SK-N-SH treated with all-trans-retinoic acid at 6 μM for 48 hours (cell line): ENCODE measurements around the gene LEUTX.

Source experiments
- ATAC-seq: fragments of 200-7000 bp; cut with Tn5 transposase; 3 replicates; pipeline ENCODE4 v1.9.1; 2020; ENCODE audit warnings: mild to moderate bottlenecking, moderate library complexity
- ARNTL ChIP-seq: fragments of 450-650 bp; formaldehyde crosslinking; IDR thresholded peaks from 2 replicates; pipeline ENCODE4 v1.5.0; 2020; ENCODE audit warnings: low read depth, mild to moderate bottlenecking, moderate library complexity, borderline replicate concordance
- CSDC2 ChIP-seq: fragments of 250-450 bp; sonication (Bioruptor Pico); IDR thresholded peaks from 2 replicates; pipeline ENCODE4 v1.5.0; 2020; ENCODE audit warnings: mild to moderate bottlenecking, moderate library complexity
- ESRRG ChIP-seq: fragments of 250-450 bp; sonication (Bioruptor Pico); IDR thresholded peaks from 2 replicates; pipeline ENCODE4 v1.6.1; 2021; ENCODE audit warnings: mild to moderate bottlenecking
- GLIS3 ChIP-seq: fragments of 250-450 bp; sonication (Bioruptor Pico); IDR thresholded peaks from 2 replicates; pipeline ENCODE4 v1.5.0; 2020; ENCODE audit warnings: mild to moderate bottlenecking, moderate library complexity
- ISL1 ChIP-seq: fragments of 250-450 bp; sonication (Bioruptor Pico); IDR thresholded peaks from 2 replicates; pipeline ENCODE4 v2.1.2; 2022; ENCODE audit warnings: mild to moderate bottlenecking, moderate library complexity
- RARB ChIP-seq: fragments of 250-450 bp; sonication (Bioruptor Pico); IDR thresholded peaks from 2 replicates; pipeline ENCODE4 v1.8.0; 2021; ENCODE audit warnings: mild to moderate bottlenecking, moderate library complexity
- SNAI2 ChIP-seq: fragments of 250-450 bp; sonication (Bioruptor Pico); IDR thresholded peaks from 2 replicates; pipeline ENCODE4 v1.5.0; 2020; ENCODE audit warnings: mild to moderate bottlenecking, moderate library complexity
- TCF4 ChIP-seq: fragments of 250-450 bp; sonication (Bioruptor Pico); IDR thresholded peaks from 2 replicates; pipeline ENCODE4 v1.8.0; 2021; ENCODE audit warnings: mild to moderate bottlenecking, moderate library complexity, borderline replicate concordance
- ZC3H10 ChIP-seq: fragments of 250-450 bp; sonication (Bioruptor Pico); IDR thresholded peaks from 2 replicates; pipeline ENCODE4 v1.5.1; 2021; ENCODE audit warnings: mild to moderate bottlenecking, moderate library complexity
- ZFP3 ChIP-seq: fragments of 250-450 bp; sonication (Bioruptor Pico); IDR thresholded peaks from 2 replicates; pipeline ENCODE4 v1.5.0; 2020; ENCODE audit warnings: mild to moderate bottlenecking, moderate library complexity
- ZNF70 ChIP-seq: fragments of 450-650 bp; formaldehyde crosslinking; IDR thresholded peaks from 2 replicates; pipeline ENCODE4 v1.5.0; 2020; ENCODE audit warnings: mild to moderate bottlenecking, moderate library complexity
- TF ChIP-seq, protein P1 (sequence below): fragments of 250-450 bp; sonication (Bioruptor Pico); IDR thresholded peaks from 2 replicates; pipeline ENCODE4 v1.8.0; 2020; ENCODE audit warnings: mild to moderate bottlenecking, moderate library complexity, borderline replicate concordance
- TF ChIP-seq, protein P2 (sequence below): fragments of 250-450 bp; sonication (Bioruptor Pico); IDR thresholded peaks from 2 replicates; pipeline ENCODE4 v1.5.0; 2020; ENCODE audit warnings: mild to moderate bottlenecking, moderate library complexity
- TF ChIP-seq, protein P3 (sequence below): fragments of 250-450 bp; sonication (Bioruptor Pico); IDR thresholded peaks from 2 replicates; pipeline ENCODE4 v1.5.1; 2020; ENCODE audit warnings: low read depth, mild to moderate bottlenecking, moderate library complexity
- TF ChIP-seq, protein P4 (sequence below): fragments of 250-450 bp; sonication (Bioruptor Pico); IDR thresholded peaks from 2 replicates; pipeline ENCODE4 v1.8.0; 2021; ENCODE audit warnings: low read depth, mild to moderate bottlenecking, moderate library complexity, borderline replicate concordance

Gene LEUTX

DNA sequence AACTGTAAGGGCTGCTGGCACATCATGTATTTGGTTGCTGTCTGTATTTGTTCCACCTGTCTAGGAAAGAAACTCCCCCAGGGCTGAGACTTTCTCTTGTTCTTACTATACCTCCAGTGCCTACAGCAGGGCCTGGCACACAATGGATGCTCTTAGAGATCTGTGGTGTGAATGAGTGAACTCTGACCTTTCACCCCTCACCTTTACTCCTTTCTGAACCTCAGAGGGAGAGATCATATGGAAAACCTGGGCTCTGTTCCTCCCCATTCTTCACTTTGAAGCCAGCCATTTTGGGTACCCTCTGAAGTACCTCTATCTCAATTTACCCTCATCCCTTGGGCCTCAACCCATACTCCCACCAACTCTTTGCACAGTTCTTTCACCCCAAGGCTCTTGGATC lies 52.2 kb downstream of the LEUTX start:
- ATAC-seq, result no peak
- no peak for TF ChIP-seq ZC3H10 (CRISPR knock-in tag)
- no peak for TF ChIP-seq CSDC2

DNA sequence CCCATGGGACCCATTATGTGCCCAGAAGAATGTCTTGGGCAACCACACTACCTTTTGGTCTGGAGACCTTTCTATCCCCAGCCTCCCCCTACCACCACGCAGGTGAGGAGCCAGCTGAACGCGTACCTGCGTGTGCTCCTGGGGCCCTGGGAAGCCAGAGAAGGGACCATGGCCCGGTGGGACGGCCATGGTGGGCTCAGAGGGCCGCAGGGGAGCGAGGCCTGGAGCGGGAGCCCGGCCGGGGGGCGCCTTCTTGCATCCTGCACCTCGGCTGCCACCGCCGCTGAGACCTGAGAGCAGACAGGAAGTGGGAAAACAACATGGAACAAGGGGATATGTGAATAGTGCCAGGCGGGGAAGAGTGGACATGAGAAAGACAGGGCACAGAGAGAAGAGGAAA lies 53.0 kb downstream of the LEUTX start:
- no peak for ATAC-seq
- no peak for TF ChIP-seq ISL1 (CRISPR knock-in tag)
- TF ChIP-seq TCF4 (CRISPR knock-in tag), result no peak

DNA sequence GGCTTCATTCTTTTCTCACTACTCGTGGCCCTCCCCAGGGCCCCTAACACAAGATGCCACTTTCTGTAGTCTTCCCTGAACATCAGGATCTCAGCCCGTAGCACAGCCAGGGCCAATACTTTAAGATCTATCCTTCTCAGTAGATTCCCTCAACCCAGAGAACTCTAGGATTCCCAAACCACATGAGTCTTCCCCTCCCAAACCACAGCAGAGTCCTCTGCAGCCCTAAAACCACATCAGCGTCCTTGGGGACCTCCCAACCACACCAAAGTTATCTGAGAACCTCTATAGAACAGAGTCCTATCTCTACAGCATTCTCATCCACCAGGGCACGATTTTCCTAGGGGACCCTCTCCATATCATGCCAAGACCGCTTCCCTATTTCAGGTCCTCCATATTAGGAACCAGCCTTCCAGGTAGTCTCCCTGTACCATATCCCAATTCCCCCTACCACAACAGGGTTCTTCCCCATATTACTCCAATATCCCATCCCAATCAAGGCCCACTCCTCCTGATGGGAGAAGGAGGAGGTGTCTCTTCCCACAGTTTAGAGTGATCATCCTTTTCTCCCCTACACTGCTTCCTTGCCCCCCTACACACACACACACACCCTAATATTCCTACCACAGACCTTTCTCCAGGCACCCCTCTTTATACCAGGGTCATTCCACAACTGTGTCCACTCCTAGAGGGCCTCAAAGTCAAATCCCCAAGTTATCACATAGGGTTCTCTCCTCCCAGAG lies 53.9 kb downstream of the LEUTX start:
- no peak for ATAC-seq

DNA sequence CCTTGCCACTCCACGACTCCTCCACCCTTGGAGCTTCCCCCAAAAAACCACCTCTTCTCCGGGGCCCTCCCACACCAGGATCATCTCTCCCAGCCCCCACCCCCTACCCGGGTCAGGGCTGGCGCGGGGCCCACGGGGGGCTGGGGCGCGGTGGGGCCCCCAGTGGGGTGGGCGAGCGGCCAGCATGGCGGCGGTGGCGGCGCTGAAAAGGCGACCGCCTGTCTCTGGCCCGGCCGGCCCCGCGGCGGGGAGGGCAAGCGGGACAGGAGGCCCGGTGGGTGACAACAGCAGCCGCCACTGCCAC lies 54.5 kb downstream of the LEUTX start:
- ATAC-seq, result no peak
- no peak for TF ChIP-seq ISL1 (CRISPR knock-in tag)
- no peak for TF ChIP-seq ESRRG (CRISPR knock-in tag)
- TF ChIP-seq TCF4 (CRISPR knock-in tag), result no peak
- TF ChIP-seq, protein P1, sequence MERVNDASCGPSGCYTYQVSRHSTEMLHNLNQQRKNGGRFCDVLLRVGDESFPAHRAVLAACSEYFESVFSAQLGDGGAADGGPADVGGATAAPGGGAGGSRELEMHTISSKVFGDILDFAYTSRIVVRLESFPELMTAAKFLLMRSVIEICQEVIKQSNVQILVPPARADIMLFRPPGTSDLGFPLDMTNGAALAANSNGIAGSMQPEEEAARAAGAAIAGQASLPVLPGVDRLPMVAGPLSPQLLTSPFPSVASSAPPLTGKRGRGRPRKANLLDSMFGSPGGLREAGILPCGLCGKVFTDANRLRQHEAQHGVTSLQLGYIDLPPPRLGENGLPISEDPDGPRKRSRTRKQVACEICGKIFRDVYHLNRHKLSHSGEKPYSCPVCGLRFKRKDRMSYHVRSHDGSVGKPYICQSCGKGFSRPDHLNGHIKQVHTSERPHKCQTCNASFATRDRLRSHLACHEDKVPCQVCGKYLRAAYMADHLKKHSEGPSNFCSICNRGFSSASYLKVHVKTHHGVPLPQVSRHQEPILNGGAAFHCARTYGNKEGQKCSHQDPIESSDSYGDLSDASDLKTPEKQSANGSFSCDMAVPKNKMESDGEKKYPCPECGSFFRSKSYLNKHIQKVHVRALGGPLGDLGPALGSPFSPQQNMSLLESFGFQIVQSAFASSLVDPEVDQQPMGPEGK, result no peak
- TF ChIP-seq GLIS3 (CRISPR knock-in tag), result no peak
- TF ChIP-seq ZFP3 (CRISPR knock-in tag), result no peak

More for the DNA sequence above, 53.9 kb downstream of the LEUTX start:
- TF ChIP-seq, protein P2, sequence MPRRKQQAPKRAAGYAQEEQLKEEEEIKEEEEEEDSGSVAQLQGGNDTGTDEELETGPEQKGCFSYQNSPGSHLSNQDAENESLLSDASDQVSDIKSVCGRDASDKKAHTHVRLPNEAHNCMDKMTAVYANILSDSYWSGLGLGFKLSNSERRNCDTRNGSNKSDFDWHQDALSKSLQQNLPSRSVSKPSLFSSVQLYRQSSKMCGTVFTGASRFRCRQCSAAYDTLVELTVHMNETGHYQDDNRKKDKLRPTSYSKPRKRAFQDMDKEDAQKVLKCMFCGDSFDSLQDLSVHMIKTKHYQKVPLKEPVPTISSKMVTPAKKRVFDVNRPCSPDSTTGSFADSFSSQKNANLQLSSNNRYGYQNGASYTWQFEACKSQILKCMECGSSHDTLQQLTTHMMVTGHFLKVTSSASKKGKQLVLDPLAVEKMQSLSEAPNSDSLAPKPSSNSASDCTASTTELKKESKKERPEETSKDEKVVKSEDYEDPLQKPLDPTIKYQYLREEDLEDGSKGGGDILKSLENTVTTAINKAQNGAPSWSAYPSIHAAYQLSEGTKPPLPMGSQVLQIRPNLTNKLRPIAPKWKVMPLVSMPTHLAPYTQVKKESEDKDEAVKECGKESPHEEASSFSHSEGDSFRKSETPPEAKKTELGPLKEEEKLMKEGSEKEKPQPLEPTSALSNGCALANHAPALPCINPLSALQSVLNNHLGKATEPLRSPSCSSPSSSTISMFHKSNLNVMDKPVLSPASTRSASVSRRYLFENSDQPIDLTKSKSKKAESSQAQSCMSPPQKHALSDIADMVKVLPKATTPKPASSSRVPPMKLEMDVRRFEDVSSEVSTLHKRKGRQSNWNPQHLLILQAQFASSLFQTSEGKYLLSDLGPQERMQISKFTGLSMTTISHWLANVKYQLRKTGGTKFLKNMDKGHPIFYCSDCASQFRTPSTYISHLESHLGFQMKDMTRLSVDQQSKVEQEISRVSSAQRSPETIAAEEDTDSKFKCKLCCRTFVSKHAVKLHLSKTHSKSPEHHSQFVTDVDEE (CRISPR knock-in tag), result no peak
- TF ChIP-seq CSDC2 (no peak), ZNF70 (no peak), ZFP3 (CRISPR knock-in tag) (no peak), ARNTL (CRISPR knock-in tag) (no peak), ZC3H10 (CRISPR knock-in tag) (no peak), RARB (no peak), SNAI2 (CRISPR knock-in tag) (no peak), TCF4 (CRISPR knock-in tag) (no peak), ESRRG (CRISPR knock-in tag) (no peak)
- TF ChIP-seq, protein P1, result no peak
- TF ChIP-seq, protein P3, sequence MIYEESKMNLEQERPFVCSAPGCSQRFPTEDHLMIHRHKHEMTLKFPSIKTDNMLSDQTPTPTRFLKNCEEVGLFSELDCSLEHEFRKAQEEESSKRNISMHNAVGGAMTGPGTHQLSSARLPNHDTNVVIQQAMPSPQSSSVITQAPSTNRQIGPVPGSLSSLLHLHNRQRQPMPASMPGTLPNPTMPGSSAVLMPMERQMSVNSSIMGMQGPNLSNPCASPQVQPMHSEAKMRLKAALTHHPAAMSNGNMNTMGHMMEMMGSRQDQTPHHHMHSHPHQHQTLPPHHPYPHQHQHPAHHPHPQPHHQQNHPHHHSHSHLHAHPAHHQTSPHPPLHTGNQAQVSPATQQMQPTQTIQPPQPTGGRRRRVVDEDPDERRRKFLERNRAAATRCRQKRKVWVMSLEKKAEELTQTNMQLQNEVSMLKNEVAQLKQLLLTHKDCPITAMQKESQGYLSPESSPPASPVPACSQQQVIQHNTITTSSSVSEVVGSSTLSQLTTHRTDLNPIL, result no peak
- TF ChIP-seq, protein P4, sequence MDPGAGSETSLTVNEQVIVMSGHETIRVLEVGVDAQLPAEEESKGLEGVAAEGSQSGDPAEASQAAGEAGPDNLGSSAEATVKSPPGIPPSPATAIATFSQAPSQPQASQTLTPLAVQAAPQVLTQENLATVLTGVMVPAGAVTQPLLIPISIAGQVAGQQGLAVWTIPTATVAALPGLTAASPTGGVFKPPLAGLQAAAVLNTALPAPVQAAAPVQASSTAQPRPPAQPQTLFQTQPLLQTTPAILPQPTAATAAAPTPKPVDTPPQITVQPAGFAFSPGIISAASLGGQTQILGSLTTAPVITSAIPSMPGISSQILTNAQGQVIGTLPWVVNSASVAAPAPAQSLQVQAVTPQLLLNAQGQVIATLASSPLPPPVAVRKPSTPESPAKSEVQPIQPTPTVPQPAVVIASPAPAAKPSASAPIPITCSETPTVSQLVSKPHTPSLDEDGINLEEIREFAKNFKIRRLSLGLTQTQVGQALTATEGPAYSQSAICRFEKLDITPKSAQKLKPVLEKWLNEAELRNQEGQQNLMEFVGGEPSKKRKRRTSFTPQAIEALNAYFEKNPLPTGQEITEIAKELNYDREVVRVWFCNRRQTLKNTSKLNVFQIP (CRISPR knock-in tag), result no peak
